H1 (cell line): Measurements from ENCODE around the gene MAFF. TPM values are rescaled to one million over a fixed set of nuclear protein-coding genes. Genes with fewer than 3 reads are reported as not detected.

Experiments
- SAP30 ChIP-seq: fragments of 300-600 bp; sonication (generic); IDR thresholded peaks from 2 replicates; pipeline ENCODE4 v1.7.1; 2012; ENCODE audit warnings: low read length, moderate library complexity, mild to moderate bottlenecking, inconsistent platforms; ENCODE audit not compliant: insufficient read depth, insufficient replicate concordance
- TAF1 ChIP-seq: IDR thresholded peaks from 2 replicates; pipeline ENCODE4 v1.6.1; 2011; ENCODE audit warnings: mild to moderate bottlenecking, low read depth, low read length
- TBP ChIP-seq: IDR thresholded peaks from 2 replicates; pipeline ENCODE4 v1.6.1; 2011; ENCODE audit warnings: low read depth, low read length, improper control_type of control experiment
- polyA plus RNA-seq, 7 experiments: library from polyadenylated mRNA; depleted of rRNA in 3 of 7; stranded (reverse) in 5 of 7; unstranded in 2 of 7; fragments of >200 nt in 5 of 7; fragments of 200-250 nt in 2 of 7; gene quantifications; 1 replicate in 5 of 7; 2 replicates in 1 of 7; 4 replicates in 1 of 7; pipeline versions ENCODE4 v1.2.1 to v1.2.3, GENCODE V29; 2011 to 2013; ENCODE audit warnings: missing spikeins in 2 of 7, mixed read lengths in 2 of 7
- total RNA-seq: library from RNA; stranded (reverse); fragmentation: NEBNext Ultra II Directional; extraction: Animal tissue kit (Norgen Biotek cat#: 25700); gene quantifications from 2 replicates; pipeline ENCODE4 v1.2.1, GENCODE V29; 2021

Gene MAFF
- total and polyA plus RNA-seq, 2 of the 8 experiments (the other 6 are each of a cell fraction or from before 2014, with no cell fraction given): 1.5 to 6.3 TPM

DNA sequence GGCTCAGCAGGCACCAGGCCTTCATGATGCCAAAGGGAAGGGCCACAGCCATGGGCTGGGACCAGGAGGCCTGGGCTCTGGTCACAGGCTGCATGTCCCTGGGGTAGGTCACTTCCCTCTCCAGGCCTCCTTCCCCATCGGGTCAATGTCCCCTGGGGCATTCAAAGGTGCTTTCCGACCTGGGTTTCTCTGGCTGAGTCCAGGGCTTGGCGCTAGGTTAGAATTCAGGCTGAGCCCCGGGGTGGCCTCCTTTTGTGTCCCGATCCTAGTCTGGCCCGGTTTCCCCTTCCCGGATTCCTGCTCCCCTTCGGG is 12.2 kb downstream of the MAFF start (continued):
- TF ChIP-seq TBP (no peak), SAP30 (no peak), TAF1 (no peak)
